A673 (cell line): ENCODE data around the gene RPRD1B.

Experiments used
- EZH2 ChIP-seq: fragments of 200-600 bp; sonication (generic); IDR thresholded peaks from 2 replicates; pipeline ENCODE4 v1.6.1; 2017; ENCODE audit warnings: borderline replicate concordance, low read depth, mild to moderate bottlenecking, mixed read lengths, antibody characterized with exemption, low read length; ENCODE audit not compliant: poor library complexity, severe bottlenecking
- TF ChIP-seq, protein P1 (sequence below): fragments of 300-800, 200-600 bp; sonication (generic); conservative IDR thresholded peaks from 2 replicates; pipeline ENCODE4 v1.5.1; 2017; ENCODE audit warnings: low read depth, mild to moderate bottlenecking, antibody characterized with exemption, low read length, moderate library complexity, mixed read lengths

DNA sequence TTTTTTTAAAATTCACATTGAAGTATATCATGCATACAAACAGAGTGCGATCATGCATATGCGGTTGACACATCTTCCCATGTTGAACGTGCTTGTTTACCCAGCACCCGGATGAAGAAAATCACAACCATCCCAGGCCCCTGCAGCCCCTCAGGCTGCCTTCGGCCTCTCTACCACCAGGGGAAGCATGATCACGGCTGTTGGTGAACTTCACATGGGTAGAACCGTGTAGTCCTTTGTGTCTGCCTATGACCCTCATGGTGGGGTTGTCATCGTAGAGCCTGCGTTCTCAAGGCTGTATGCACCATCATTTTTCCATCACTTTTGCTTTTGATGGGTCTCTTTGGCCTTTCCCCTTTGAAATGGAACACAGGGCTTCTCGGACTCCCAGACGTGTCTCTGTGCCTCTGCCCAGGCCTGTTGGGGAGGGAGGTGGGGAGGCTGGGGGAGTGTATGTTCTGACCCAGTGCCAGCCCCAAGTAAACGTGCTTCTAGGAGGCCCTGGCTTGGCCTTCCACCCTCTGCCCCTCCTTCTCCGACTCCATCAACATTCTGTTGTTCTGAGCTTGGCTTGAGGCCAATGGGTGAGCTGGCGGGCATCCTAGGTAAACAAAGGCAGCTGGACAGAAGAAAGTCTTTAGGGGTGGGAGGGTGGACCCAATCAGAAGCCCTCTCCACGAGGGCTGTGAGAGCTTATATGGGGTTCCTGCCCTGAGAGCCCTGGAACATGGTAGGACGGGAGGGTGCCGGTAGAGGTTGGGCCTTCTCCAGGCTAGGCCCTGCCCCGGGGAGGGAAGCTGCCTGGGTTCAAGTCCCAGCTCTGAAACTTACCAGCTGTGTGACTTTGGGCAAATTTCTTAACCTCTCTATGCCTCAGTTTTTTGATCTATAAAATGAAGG is 91.9 kb downstream of the RPRD1B start:
- TF ChIP-seq, protein P1, sequence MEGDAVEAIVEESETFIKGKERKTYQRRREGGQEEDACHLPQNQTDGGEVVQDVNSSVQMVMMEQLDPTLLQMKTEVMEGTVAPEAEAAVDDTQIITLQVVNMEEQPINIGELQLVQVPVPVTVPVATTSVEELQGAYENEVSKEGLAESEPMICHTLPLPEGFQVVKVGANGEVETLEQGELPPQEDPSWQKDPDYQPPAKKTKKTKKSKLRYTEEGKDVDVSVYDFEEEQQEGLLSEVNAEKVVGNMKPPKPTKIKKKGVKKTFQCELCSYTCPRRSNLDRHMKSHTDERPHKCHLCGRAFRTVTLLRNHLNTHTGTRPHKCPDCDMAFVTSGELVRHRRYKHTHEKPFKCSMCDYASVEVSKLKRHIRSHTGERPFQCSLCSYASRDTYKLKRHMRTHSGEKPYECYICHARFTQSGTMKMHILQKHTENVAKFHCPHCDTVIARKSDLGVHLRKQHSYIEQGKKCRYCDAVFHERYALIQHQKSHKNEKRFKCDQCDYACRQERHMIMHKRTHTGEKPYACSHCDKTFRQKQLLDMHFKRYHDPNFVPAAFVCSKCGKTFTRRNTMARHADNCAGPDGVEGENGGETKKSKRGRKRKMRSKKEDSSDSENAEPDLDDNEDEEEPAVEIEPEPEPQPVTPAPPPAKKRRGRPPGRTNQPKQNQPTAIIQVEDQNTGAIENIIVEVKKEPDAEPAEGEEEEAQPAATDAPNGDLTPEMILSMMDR = no peak
- no peak for TF ChIP-seq EZH2
